H1 (cell line): ENCODE data around the gene LRRC25. TPM values are rescaled to one million over a fixed set of nuclear protein-coding genes. Genes with fewer than 3 reads are reported as not detected.

ENCODE experiments used
- BCL11A ChIP-seq, 2 experiments: IDR thresholded peaks; one replicate each; pipeline ENCODE4 v1.6.1; 2011; ENCODE audit warnings: low read depth in 2 of 2, low read length in 2 of 2, mild to moderate bottlenecking in 2 of 2
- MAFK ChIP-seq: IDR thresholded peaks from 2 replicates; pipeline ENCODE4 v1.6.1; 2012; ENCODE audit warnings: low read depth, mild to moderate bottlenecking, improper control_type of control experiment, low read length
- TEAD4 ChIP-seq: IDR thresholded peaks from 2 replicates; pipeline ENCODE4 v1.6.1; 2012; ENCODE audit warnings: low read depth, low read length, inconsistent platforms, mixed read lengths
- YY1 ChIP-seq: IDR thresholded peaks from 2 replicates; pipeline ENCODE4 v1.6.1; 2011; ENCODE audit warnings: low read depth, mild to moderate bottlenecking, low read length
- polyA plus RNA-seq, 7 experiments: library from polyadenylated mRNA; depleted of rRNA in 3 of 7; stranded (reverse) in 5 of 7; unstranded in 2 of 7; fragments of >200 nt in 5 of 7; fragments of 200-250 nt in 2 of 7; gene quantifications; 1 replicate in 5 of 7; 2 replicates in 1 of 7; 4 replicates in 1 of 7; pipeline versions ENCODE4 v1.2.1 to v1.2.3, GENCODE V29; 2011 to 2013; ENCODE audit warnings: missing spikeins in 2 of 7, mixed read lengths in 2 of 7
- total RNA-seq: library from RNA; stranded (reverse); fragmentation: NEBNext Ultra II Directional; extraction: Animal tissue kit (Norgen Biotek cat#: 25700); gene quantifications from 2 replicates; pipeline ENCODE4 v1.2.1, GENCODE V29; 2021
- TF ChIP-seq, protein P1 (sequence below): IDR thresholded peaks from 2 replicates; pipeline ENCODE4 v1.6.1; 2012; ENCODE audit warnings: low read length, inconsistent platforms

LRRC25 gene
- total and polyA plus RNA-seq, 2 of the 8 experiments (the other 6 are each of a cell fraction or from before 2014, with no cell fraction given): 0.20 to 0.41 TPM

DNA sequence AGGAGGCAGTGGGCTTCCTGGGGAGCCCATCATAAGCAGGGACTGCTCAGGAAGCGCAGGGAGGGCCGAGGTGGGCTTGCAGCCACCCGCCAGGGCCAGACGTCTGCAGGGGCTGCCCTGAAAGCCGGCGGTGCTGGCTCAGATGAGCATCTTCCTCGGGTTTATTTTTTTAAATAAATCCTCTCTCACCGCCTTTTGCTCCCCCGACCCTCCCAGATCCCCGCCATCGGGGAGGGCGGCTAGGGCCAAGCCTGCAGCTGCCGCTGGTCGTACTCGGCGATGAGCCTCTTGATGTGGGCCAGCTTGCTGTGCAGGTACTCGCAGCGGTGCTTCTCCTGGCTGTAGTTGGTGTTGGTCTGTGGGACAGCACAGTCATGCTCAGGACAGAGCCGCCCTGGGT is 47.1 kb upstream of the LRRC25 start (continued):
- TF ChIP-seq YY1: no peak
- TF ChIP-seq TEAD4: no peak
- no peak for TF ChIP-seq BCL11A (IDR thresholded peaks at IDR 0.05; ENCODE audit: low read depth in 2 of 2, low read length in 2 of 2)
- TF ChIP-seq, protein P1, sequence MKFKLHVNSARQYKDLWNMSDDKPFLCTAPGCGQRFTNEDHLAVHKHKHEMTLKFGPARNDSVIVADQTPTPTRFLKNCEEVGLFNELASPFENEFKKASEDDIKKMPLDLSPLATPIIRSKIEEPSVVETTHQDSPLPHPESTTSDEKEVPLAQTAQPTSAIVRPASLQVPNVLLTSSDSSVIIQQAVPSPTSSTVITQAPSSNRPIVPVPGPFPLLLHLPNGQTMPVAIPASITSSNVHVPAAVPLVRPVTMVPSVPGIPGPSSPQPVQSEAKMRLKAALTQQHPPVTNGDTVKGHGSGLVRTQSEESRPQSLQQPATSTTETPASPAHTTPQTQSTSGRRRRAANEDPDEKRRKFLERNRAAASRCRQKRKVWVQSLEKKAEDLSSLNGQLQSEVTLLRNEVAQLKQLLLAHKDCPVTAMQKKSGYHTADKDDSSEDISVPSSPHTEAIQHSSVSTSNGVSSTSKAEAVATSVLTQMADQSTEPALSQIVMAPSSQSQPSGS: no peak
- no peak for TF ChIP-seq MAFK
